Liver (tissue), 9 donors: ENCODE measurements around the gene SLC38A1. TPM values are rescaled to one million over a fixed set of nuclear protein-coding genes. Genes with fewer than 3 reads are reported as not detected.

Source experiments
- DNase-seq: peaks from one replicate; pipeline ENCODE4 v3.0.0-alpha.2; 2017; ENCODE audit warnings: low spot score
- H3K27ac ChIP-seq, 2 donors: one replicate each; pipeline ENCODE4 v1.7.0; 2013; ENCODE audit warnings: inconsistent platforms in 2 of 2, low read length in 2 of 2, control low read depth in 1 of 2, low read depth in 1 of 2, mild to moderate bottlenecking in 1 of 2
- H3K27me3 ChIP-seq, 4 donors: one replicate each; pipeline versions ENCODE4 v1.6.1 to v1.7.0; 2013; ENCODE audit warnings: low read length in 3 of 4, inconsistent platforms in 1 of 4, mild to moderate bottlenecking in 1 of 4, moderate library complexity in 1 of 4; ENCODE audit not compliant: control insufficient read depth in 4 of 4, insufficient read depth in 4 of 4
- H3K36me3 ChIP-seq, 4 donors: one replicate each; pipeline versions ENCODE4 v1.6.1 to v1.7.0; 2013; ENCODE audit warnings: low read length in 3 of 4, mild to moderate bottlenecking in 3 of 4, low read depth in 1 of 4, moderate library complexity in 1 of 4; ENCODE audit not compliant: control insufficient read depth in 4 of 4, insufficient read depth in 3 of 4
- H3K4me1 ChIP-seq, 4 donors: one replicate each; pipeline versions ENCODE4 v1.6.1 to v1.7.0; 2013; ENCODE audit warnings: low read length in 3 of 4, mild to moderate bottlenecking in 3 of 4, moderate library complexity in 1 of 4; ENCODE audit not compliant: control insufficient read depth in 4 of 4, insufficient read depth in 4 of 4
- H3K4me3 ChIP-seq, 3 donors: one replicate each; pipeline versions ENCODE4 v1.6.1 to v1.7.0; 2013; ENCODE audit warnings: low read length in 3 of 3, control low read depth in 1 of 3, low read depth in 1 of 3, mild to moderate bottlenecking in 1 of 3
- H3K9ac ChIP-seq, 2 donors: one replicate each; pipeline ENCODE4 v1.7.0; 2013; ENCODE audit warnings: low read length in 2 of 2, mild to moderate bottlenecking in 2 of 2, moderate library complexity in 2 of 2, control low read depth in 1 of 2, low read depth in 1 of 2
- H3K9me3 ChIP-seq, 4 donors: one replicate each; pipeline versions ENCODE4 v1.6.1 to v1.7.0; 2013; ENCODE audit warnings: low read length in 3 of 4; ENCODE audit not compliant: control insufficient read depth in 4 of 4
- EGR1 ChIP-seq, 2 donors: IDR thresholded peaks; 2 replicates each; pipeline ENCODE4 v1.6.1; 2016 to 2018; ENCODE audit warnings: antibody characterized with exemption in 2 of 2, low read depth in 2 of 2
- FOXA1 ChIP-seq: IDR thresholded peaks from 2 replicates; pipeline ENCODE4 v1.6.1; 2016; ENCODE audit warnings: antibody characterized with exemption
- FOXA2 ChIP-seq: IDR thresholded peaks from 2 replicates; pipeline ENCODE4 v1.6.1; 2016; ENCODE audit warnings: antibody characterized with exemption
- GABPA ChIP-seq, 2 donors: IDR thresholded peaks in 1 of 2; conservative IDR thresholded peaks in 1 of 2; 2 replicates each; pipeline ENCODE4 v1.6.1; 2016; ENCODE audit warnings: antibody characterized with exemption in 2 of 2, mild to moderate bottlenecking in 1 of 2, moderate library complexity in 1 of 2
- HNF4A ChIP-seq, 2 donors: conservative IDR thresholded peaks; 2 replicates each; pipeline ENCODE4 v1.6.1; 2016; ENCODE audit warnings: antibody characterized with exemption in 2 of 2, mild to moderate bottlenecking in 2 of 2
- HNF4G ChIP-seq: IDR thresholded peaks from 2 replicates; pipeline ENCODE4 v1.6.1; 2016; ENCODE audit warnings: antibody characterized with exemption
- JUND ChIP-seq, 2 donors: IDR thresholded peaks; 2 replicates each; pipeline ENCODE4 v1.6.1; 2016; ENCODE audit warnings: antibody characterized with exemption in 2 of 2
- NR2F2 ChIP-seq: IDR thresholded peaks from 2 replicates; pipeline ENCODE4 v1.6.1; 2016; ENCODE audit warnings: antibody characterized with exemption
- RAD21 ChIP-seq, 2 donors: IDR thresholded peaks; 2 replicates each; pipeline ENCODE4 v1.6.1; 2016; ENCODE audit warnings: antibody characterized with exemption in 2 of 2, mild to moderate bottlenecking in 2 of 2
- RXRA ChIP-seq, 2 donors: IDR thresholded peaks; 2 replicates each; pipeline ENCODE4 v1.6.1; 2017 to 2018; ENCODE audit warnings: antibody characterized with exemption in 2 of 2, mild to moderate bottlenecking in 1 of 2
- SP1 ChIP-seq: IDR thresholded peaks from 2 replicates; pipeline ENCODE4 v1.6.1; 2018; ENCODE audit warnings: antibody characterized with exemption, mild to moderate bottlenecking
- TAF1 ChIP-seq: conservative IDR thresholded peaks from 2 replicates; pipeline ENCODE4 v1.6.1; 2016; ENCODE audit warnings: antibody characterized with exemption, mild to moderate bottlenecking
- YY1 ChIP-seq: IDR thresholded peaks from 2 replicates; pipeline ENCODE4 v1.6.1; 2016; ENCODE audit warnings: antibody characterized with exemption, mild to moderate bottlenecking
- WGBS: extraction: QIAGEN DNeasy Blood & Tissue Kit; methylation state at CpG from one replicate; pipeline ENCODE4 v1.1.7; 2013; 5-methylcytosine and 5-hydroxymethylcytosine counted together
- polyA plus RNA-seq, 2 donors: library from polyadenylated mRNA; stranded (reverse) in 1 of 2; unstranded in 1 of 2; fragments of 200-250 nt in 1 of 2; fragments of >200 nt in 1 of 2; fragmentation: Nextera tagmentation in 1 of 2; extraction: Ambion mirVana in 1 of 2; gene quantifications; one replicate each; pipeline versions ENCODE4 v1.2.1 to v1.2.3, GENCODE V29; 2013 to 2015
- total RNA-seq, 2 donors: library from RNA; depleted of rRNA; stranded (reverse); fragments of >200 nt; gene quantifications; one replicate each; pipeline ENCODE4 v1.2.3, GENCODE V29; 2014
- TF ChIP-seq, protein P1 (sequence below): IDR thresholded peaks from 2 replicates; pipeline ENCODE4 v1.6.1; 2016; ENCODE audit warnings: antibody characterized with exemption
- TF ChIP-seq, protein P2 (sequence below): IDR thresholded peaks from 2 replicates; pipeline ENCODE4 v1.6.1; 2016; ENCODE audit warnings: antibody characterized with exemption
- TF ChIP-seq, protein P3 (sequence below): IDR thresholded peaks from 2 replicates; pipeline ENCODE4 v1.6.1; 2016; ENCODE audit warnings: antibody characterized with exemption, mild to moderate bottlenecking
- TF ChIP-seq, protein P4 (sequence below): IDR thresholded peaks from 2 replicates; pipeline ENCODE4 v1.6.1; 2016; ENCODE audit warnings: antibody characterized with exemption
- TF ChIP-seq, protein P5 (sequence below): fragments of 150-350 bp; IDR thresholded peaks from 2 replicates; pipeline ENCODE4 v1.5.1; 2017; ENCODE audit warnings: improper control_type of control experiment, low read depth, low read length; ENCODE audit not compliant: missing input control
- donor health status: healthy.
- donor health status: healthy.
- donor health status: healthy.
- donor health status: healthy.
- donor health status: healthy.

The SLC38A1 gene
- total and polyA plus RNA-seq, 4 donors, result 6.2 to 14.9 (median 9.6) TPM

DNA sequence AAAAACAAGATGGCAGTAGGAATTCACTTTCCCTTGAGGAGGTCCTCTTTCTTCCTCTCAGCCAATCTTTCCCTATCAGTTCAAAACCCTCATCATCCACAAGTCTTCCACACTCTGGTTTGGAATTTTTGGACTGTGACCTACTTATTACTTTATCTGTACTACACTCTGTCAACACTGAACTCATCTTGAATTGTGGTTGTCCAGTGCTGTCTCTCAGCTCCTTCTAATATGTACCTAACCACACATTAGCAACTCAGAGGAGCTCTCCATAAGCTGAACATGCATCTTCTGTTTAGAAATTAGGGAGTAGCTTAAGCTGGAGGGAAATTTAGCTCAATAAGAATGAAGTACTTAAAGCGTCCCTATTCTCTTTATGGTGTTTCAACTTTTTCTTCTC, 34.8 kb downstream of the SLC38A1 start:
- Histone ChIP-seq H3K4me3 (no peak overlapping the region), H3K9ac (no peak overlapping the region), H3K36me3 (peaks cover 0 to 2% (median 0%) of the 10 kb centered on the region in 4 donors), H3K9me3 (no peaks in the 10 kb centered on the region), H3K27ac (no peak overlapping the region), H3K27me3 (no peaks in the 10 kb centered on the region), H3K4me1 (no peaks in the 10 kb centered on the region)
- DNase-seq, result no peak
- TF ChIP-seq SP1 (no peak), RXRA (IDR thresholded peaks at IDR 0.05) (no peak)
- WGBS, result 99% methylated on average over 1 of the region's 1 CpG

DNA sequence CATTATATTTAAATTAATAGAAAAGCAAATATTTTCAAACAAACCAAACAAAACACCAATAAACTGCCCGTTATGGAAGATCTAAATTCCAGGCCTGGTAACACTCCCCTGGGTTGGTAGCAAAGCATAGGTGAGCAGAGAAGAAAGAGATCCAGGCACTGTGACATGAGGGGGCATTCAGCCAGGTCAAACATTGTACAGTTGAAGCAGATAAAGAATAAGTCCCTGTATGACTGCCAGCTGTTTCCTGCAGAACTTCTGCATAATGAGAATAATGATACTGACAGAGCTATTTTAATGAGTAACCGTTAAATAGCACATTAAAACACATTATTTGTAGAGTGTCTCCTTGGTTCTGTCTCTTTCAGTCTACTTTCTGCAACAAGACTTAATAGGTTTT, 35.4 kb downstream of the SLC38A1 start:
- no peak overlapping the region for H3K9ac ChIP-seq
- no peaks in the 10 kb centered on the region for H3K27me3 ChIP-seq
- no peak overlapping the region for H3K27ac ChIP-seq
- peaks cover 0 to 2% (median 0%) of the 10 kb centered on the region in 4 donors for H3K36me3 ChIP-seq
- no peaks in the 10 kb centered on the region for H3K9me3 ChIP-seq
- TF ChIP-seq, protein P1, sequence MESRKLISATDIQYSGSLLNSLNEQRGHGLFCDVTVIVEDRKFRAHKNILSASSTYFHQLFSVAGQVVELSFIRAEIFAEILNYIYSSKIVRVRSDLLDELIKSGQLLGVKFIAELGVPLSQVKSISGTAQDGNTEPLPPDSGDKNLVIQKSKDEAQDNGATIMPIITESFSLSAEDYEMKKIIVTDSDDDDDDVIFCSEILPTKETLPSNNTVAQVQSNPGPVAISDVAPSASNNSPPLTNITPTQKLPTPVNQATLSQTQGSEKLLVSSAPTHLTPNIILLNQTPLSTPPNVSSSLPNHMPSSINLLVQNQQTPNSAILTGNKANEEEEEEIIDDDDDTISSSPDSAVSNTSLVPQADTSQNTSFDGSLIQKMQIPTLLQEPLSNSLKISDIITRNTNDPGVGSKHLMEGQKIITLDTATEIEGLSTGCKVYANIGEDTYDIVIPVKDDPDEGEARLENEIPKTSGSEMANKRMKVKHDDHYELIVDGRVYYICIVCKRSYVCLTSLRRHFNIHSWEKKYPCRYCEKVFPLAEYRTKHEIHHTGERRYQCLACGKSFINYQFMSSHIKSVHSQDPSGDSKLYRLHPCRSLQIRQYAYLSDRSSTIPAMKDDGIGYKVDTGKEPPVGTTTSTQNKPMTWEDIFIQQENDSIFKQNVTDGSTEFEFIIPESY, result no peak
- TF ChIP-seq FOXA1, result no peak
- WGBS, result 69% methylated on average over 2 of the region's 2 CpGs
- no peaks in the 10 kb centered on the region for H3K4me1 ChIP-seq
- no peak overlapping the region for H3K4me3 ChIP-seq
- DNase-seq, result no peak

DNA sequence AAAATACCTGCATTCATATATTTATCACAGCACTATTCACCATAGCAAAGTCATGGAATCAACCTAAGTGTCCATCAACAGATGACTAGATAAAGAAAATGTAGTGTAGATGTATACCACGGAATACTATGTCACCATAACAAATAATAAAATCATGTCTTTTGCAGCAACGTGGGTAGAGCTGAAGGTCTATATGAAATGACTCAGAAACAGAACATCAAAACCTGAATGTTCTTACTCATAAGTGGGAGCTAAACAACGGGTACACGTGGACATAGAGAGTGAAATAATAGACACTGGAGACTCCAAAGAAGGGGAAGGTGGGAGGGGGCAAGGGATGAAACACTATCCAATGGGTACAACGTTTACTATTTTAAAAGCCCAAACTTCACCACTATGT, 37.9 kb downstream of the SLC38A1 start:
- WGBS, result 81% methylated on average over 5 of the region's 5 CpGs
- no peaks in the 10 kb centered on the region for H3K27me3 ChIP-seq
- no peak overlapping the region for H3K27ac ChIP-seq
- no peaks in the 10 kb centered on the region for H3K9me3 ChIP-seq
- H3K4me1 ChIP-seq, result no peaks in the 10 kb centered on the region
- no peak for DNase-seq
- no peak overlapping the region for H3K9ac ChIP-seq
- TF ChIP-seq EGR1 (IDR thresholded peaks at IDR 0.05; ENCODE audit: low read depth in 2 of 2) (no peak), YY1 (no peak), RAD21 (IDR thresholded peaks at IDR 0.05) (no peak), TAF1 (no peak), HNF4G (no peak), GABPA (IDR thresholded peaks at IDR 0.05 in 1 of 2, conservative IDR thresholded peaks at IDR 0.05 in 1 of 2) (no peak), RXRA (IDR thresholded peaks at IDR 0.05) (no peak), FOXA1 (no peak), NR2F2 (no peak), SP1 (no peak), JUND (IDR thresholded peaks at IDR 0.05) (no peak), HNF4A (conservative IDR thresholded peaks at IDR 0.05) (no peak), FOXA2 (no peak)
- TF ChIP-seq, protein P2, sequence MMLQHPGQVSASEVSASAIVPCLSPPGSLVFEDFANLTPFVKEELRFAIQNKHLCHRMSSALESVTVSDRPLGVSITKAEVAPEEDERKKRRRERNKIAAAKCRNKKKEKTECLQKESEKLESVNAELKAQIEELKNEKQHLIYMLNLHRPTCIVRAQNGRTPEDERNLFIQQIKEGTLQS, result no peak
- TF ChIP-seq, protein P1, result no peak
- TF ChIP-seq, protein P3, sequence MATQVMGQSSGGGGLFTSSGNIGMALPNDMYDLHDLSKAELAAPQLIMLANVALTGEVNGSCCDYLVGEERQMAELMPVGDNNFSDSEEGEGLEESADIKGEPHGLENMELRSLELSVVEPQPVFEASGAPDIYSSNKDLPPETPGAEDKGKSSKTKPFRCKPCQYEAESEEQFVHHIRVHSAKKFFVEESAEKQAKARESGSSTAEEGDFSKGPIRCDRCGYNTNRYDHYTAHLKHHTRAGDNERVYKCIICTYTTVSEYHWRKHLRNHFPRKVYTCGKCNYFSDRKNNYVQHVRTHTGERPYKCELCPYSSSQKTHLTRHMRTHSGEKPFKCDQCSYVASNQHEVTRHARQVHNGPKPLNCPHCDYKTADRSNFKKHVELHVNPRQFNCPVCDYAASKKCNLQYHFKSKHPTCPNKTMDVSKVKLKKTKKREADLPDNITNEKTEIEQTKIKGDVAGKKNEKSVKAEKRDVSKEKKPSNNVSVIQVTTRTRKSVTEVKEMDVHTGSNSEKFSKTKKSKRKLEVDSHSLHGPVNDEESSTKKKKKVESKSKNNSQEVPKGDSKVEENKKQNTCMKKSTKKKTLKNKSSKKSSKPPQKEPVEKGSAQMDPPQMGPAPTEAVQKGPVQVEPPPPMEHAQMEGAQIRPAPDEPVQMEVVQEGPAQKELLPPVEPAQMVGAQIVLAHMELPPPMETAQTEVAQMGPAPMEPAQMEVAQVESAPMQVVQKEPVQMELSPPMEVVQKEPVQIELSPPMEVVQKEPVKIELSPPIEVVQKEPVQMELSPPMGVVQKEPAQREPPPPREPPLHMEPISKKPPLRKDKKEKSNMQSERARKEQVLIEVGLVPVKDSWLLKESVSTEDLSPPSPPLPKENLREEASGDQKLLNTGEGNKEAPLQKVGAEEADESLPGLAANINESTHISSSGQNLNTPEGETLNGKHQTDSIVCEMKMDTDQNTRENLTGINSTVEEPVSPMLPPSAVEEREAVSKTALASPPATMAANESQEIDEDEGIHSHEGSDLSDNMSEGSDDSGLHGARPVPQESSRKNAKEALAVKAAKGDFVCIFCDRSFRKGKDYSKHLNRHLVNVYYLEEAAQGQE, result no peak
- TF ChIP-seq, protein P4, sequence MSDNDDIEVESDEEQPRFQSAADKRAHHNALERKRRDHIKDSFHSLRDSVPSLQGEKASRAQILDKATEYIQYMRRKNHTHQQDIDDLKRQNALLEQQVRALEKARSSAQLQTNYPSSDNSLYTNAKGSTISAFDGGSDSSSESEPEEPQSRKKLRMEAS, result no peak
- TF ChIP-seq, protein P5, sequence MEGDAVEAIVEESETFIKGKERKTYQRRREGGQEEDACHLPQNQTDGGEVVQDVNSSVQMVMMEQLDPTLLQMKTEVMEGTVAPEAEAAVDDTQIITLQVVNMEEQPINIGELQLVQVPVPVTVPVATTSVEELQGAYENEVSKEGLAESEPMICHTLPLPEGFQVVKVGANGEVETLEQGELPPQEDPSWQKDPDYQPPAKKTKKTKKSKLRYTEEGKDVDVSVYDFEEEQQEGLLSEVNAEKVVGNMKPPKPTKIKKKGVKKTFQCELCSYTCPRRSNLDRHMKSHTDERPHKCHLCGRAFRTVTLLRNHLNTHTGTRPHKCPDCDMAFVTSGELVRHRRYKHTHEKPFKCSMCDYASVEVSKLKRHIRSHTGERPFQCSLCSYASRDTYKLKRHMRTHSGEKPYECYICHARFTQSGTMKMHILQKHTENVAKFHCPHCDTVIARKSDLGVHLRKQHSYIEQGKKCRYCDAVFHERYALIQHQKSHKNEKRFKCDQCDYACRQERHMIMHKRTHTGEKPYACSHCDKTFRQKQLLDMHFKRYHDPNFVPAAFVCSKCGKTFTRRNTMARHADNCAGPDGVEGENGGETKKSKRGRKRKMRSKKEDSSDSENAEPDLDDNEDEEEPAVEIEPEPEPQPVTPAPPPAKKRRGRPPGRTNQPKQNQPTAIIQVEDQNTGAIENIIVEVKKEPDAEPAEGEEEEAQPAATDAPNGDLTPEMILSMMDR, result no peak
- peaks cover 0 to 2% (median 0%) of the 10 kb centered on the region in 4 donors for H3K36me3 ChIP-seq
- H3K4me3 ChIP-seq, result no peak overlapping the region
